NCI-H146 treated with DMSO at 0.1 percent for 48 hours (cell line): ENCODE data around the gene ZNF678.
"Not testable (repeated sequence)": the region's sequence is repeated elsewhere in the genome, so short reads cannot be mapped to it uniquely, and the experiment has no call there.

Experiments used
- DNase-seq: peaks from one replicate; lab custom pipeline; 2025; ENCODE audit not compliant: unreplicated experiment; lab: John Stamatoyannopoulos, UW

ZNF678 gene

DNA sequence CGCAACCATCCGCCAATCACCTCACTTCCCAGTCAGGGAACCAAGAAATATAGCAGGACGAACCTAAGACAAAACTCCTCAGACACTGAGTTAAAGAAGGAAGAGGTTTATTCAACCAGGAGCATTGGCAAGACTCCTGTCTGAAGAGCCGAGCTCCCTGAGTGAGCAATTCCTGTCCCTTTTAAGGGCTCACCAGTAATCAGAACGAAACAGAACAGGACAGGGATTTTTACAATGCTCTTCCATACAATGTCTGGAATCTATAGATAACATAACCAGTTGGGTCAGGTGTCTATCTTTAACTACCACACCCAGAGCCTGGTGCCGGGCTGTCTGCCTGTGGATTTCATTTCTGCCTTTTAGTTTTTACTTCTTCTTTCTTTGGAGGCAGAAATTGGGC lies 32.9 kb downstream of the ZNF678 start:
- DNase-seq, result not testable (repeated sequence)

DNA sequence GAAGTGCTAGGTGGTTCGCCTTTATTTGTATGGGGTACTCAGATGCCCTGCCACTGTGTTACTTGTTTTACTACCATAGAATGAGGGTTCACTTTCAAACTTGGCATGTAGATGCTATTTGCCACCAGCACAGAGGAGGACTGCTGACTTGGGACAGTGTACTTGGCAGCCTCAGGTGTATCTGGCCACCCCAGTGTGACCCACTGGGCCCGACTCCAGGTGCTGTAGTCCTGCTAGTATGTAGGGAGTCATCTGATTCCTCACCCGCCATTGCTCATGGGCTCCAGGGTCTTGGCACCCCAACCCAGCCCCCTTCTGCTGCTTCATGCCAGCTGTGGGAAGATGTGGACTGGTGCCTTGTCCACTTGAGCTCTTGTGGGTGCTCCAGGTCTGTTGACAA lies 40.0 kb downstream of the ZNF678 start:
- no peak for DNase-seq

DNA sequence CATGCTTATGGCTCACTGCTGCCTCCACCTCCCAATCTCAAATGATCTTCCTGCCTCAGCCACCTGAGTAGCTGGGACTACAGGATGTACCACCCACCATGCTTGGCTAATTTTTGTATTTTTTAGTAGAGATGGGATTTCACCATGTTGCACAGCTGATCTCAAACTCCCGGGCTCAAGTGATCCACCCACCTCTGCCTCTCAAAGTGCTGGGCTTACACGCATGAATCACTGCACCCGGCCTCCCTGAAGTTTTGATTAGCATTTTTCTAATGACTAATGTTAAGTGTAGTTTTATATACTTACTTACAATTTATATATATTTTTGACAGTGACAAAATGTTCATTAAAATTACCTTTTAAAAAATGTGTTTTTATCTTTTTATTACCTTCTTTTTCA lies 41.1 kb downstream of the ZNF678 start:
- DNase-seq, result no peak

- DNase-seq, result not testable (repeated sequence)
Observed at GRCh38 chr1:227606271-227606670, 42.9 kb downstream of the ZNF678 start.

GRCh38 chr1:227607336-227607898 lies 44.1 kb downstream of the ZNF678 start:
- no peak for DNase-seq

DNA sequence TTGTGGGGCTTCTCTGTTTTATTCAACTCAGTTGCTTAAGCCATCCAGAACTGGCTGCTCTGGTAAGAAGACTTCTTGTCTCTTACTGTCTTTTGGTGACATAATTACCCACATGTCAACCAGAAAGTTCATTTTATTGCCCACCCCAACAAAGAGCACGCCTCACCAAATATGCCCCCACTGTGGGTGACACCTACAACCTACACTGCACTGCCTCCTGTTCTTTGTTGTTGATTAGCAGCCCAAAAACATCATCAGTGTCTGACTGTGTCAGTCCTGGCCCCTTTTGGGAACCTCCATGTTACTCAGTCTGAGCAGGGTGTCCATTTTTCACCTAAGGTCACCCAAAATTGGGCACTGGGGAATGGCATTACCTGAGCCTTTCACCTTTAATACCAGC lies 49.3 kb downstream of the ZNF678 start:
- DNase-seq, result no peak

DNA sequence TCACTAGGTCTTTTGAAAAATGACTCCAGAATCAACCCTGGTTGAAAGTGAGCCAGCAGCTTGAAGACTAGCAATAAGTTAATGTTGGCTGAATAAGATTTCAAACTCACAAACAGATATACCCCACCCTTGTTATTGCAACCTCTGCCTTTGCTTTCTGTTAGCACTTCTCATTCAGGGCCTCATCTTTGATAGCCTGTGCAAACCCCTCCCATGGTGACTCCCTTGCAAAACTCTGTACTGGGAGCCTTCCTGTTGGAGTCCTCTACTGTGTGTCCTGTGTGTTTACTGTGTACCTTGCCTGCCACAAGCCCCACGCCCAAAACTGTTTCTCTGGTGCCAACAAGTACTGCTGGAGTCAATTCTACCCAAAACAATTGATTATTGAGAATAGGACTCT lies 50.2 kb downstream of the ZNF678 start:
- no peak for DNase-seq

DNA sequence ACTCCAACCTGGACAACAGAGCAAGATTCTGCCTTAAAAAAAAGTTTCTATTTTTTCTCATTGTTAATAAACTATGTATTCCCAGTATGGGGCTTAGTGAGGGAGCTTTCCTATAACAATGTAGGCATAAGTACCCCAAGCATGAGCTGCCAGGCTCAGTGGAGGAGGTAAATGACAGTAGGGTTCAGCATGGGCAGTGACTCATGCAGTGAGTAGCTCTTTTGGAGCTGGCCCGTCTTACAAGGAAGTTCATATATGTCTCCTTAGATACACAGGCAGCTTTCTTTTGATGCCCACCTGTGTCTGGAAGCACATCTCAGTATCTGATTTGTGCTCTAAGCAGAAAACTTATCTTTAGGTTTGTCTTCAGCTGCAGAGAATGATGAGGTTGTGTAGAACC lies 57.9 kb downstream of the ZNF678 start:
- no peak for DNase-seq

DNA sequence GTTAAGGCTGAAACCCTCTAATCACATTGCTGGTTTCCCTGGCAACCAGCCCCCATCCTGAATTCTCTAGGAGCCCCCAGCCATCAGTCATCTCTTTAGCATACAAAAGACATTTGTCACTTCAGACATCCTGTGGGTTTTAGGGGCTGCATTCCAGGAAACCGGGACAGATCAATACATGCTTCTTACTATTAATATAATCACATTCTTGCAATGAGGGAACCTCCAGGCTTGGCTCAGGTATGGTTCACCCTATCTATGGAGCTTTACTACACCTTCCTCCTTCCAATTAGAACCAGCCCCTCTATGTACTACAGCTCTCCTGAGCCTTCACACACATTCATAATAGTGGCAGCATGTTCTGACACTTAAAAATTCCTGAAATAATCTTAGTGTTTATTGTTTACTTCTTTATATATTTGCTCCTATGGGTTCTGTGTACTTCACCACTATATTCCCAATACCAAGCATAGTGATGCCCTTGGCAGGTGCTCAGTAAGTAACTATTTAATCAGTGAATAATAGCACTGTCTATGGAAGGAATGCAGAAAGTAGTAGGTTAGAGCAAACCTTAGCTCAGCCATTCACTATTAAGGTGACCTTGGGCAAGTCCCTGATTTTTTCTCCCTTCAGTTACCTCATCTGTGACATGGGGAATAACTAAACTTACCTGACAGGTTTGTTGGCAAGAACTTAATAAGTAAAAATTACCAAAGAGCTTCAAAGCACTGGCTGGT lies 59.6 kb downstream of the ZNF678 start:
- DNase-seq, result no peak

DNA sequence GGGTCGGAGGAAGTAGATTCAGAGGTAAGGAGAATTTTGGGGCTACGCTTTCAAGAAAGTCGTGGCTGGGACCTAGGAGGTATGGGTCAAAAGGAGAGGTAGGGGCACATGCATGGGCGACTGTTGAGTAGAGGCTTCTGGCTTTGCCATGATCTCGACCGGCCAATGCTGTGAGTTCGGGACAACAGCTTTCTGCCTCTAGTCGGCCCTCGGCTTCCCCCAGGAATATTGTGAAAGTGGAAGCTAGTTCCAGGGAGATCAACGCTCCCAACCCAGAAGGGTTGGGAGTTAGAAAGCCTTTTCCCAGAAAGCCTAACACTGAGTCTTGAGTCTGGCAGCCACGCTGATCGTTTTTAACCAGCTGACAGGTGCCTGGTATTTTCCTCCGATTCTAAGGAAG lies 69.0 kb downstream of the ZNF678 start:
- DNase-seq, result no peak

GRCh38 chr1:227635596-227635995 lies 72.2 kb downstream of the ZNF678 start:
- no peak for DNase-seq

- no peak for DNase-seq
Observed at GRCh38 chr1:227654431-227654830, 91.1 kb downstream of the ZNF678 start.

DNA sequence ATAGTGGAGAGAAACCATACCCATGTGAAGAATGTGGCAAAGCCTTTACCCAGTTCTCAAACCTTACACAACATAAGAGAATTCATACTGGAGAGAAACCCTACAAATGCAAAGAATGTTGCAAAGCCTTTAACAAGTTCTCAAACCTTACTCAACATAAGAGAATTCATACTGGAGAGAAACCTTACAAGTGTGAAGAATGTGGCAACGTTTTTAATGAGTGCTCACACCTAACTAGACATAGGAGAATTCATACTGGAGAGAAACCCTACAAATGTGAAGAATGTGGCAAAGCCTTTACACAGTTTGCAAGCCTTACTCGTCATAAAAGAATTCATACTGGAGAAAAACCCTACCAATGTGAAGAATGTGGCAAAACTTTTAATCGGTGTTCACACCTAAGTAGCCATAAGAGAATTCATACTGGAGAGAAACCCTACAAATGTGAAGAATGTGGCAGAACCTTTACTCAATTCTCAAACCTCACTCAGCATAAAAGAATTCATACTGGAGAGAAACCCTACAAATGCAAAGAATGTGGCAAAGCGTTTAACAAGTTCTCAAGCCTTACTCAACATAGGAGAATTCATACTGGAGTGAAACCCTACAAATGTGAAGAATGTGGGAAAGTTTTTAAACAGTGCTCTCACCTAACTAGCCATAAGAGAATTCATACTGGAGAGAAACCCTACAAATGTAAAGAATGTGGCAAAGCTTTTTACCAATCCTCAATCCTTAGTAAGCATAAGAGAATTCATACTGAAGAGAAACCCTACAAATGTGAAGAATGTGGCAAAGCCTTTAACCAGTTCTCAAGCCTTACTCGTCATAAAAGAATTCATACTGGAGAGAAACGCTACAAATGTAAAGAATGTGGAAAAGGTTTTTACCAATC lies 91.7 kb downstream of the ZNF678 start:
- no peak for DNase-seq

- no peak for DNase-seq
Observed at GRCh38 chr1:227661495-227661894, 98.1 kb downstream of the ZNF678 start.

- no peak for DNase-seq
Observed at GRCh38 chr1:227662933-227663332, 99.6 kb downstream of the ZNF678 start.

- DNase-seq, result no peak
Observed at GRCh38 chr1:227666286-227666685, 102.9 kb downstream of the ZNF678 start.

- no peak for DNase-seq
Observed at GRCh38 chr1:227673441-227673840, 110.1 kb downstream of the ZNF678 start.

GRCh38 chr1:227685807-227686206 lies 122.5 kb downstream of the ZNF678 start:
- DNase-seq, result no peak

- DNase-seq, result no peak
Observed at GRCh38 chr1:227697321-227697864, 134.0 kb downstream of the ZNF678 start.

- DNase-seq, result not testable (repeated sequence)
Observed at GRCh38 chr1:227701631-227702030, 138.3 kb downstream of the ZNF678 start.

GRCh38 chr1:227707846-227708245 lies 144.5 kb downstream of the ZNF678 start:
- no peak for DNase-seq

DNA sequence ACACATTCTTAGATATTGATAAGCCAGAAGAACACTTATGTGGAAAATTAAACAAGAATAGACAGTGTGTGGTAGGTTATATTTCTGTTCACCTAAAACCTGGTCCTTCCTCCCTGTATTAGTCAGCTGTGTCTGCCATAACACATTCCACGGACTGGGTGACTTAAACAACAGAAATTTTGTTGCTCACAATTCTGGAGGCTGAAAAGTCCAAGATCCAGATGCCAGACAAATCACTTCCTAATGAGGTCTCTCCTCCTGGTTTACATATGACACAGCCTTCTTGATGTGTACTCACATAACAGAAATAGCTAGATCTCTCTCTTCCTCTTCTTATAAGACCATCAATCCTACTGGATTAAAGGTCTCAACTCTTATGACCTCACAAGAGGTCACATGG lies 146.1 kb downstream of the ZNF678 start:
- no peak for DNase-seq
